HG03378 (cell line): Measurements from ENCODE around the gene SCRG1.
A peak's percentile ranks its signal among the peaks of the same experiment; 100 is the strongest.

Experiments used
- ATAC-seq: cut with Tn5 transposase; IDR thresholded peaks from one replicate; pipeline ENCODE4 v1.9.1; 2021; ENCODE audit warnings: mild to moderate bottlenecking, moderate library complexity; ENCODE audit not compliant: unreplicated experiment

Gene SCRG1

GRCh38 chr4:173413036-173413435 is 14.1 kb upstream of the SCRG1 start:
- ATAC-seq = no peak

DNA sequence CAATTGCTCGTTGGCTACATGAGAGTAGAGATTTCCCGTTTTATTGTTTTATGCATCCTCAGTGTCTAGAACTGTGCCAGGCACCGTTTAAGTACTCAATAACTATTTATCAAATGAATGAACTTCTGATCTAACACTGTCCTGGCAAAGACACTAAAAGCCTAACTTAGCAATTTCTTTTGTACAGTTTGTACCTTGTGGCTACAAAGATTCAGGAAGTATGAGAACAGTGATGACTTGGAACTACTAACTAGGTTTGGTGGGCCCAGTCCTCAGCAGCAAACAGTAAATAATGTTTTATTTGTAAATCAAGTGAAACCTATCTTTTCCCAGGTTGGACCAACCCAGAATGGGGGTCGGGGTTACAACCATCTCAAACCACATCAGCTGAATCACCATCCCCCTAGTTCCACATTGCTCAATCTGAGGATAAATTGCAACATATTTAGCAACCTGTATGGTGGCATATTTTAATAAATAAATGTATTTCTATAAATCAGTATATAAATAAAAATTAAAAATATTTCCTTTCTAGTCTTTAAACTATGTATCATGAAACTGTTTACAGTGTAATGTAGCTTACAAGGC is 12.3 kb upstream of the SCRG1 start:
- ATAC-seq = no peak

GRCh38 chr4:173410079-173410478 is 11.2 kb upstream of the SCRG1 start:
- ATAC-seq = no peak

GRCh38 chr4:173405840-173406606 is 7.1 kb upstream of the SCRG1 start:
- ATAC-seq = peak; percentile 73

GRCh38 chr4:173404296-173404865 is 5.5 kb upstream of the SCRG1 start:
- no peak for ATAC-seq

DNA sequence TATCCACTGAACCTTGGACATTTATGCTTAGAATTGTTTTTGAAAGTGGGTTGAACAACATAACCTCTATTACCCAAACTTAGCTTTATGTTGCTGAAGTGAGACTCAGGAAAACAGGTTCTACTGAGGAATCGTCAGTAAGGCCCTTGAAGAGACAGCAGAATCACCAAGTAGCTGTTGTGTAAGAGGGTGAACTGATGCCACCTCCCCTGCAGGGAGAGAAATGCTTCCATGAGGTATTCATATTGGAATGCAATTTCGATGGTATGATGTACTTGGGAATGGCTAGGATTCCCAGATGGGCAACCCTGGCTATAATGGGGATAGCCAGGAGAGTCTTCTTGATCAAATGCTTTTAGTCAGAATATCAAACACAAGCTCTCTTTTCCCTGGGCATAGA is 4.1 kb upstream of the SCRG1 start:
- no peak for ATAC-seq

DNA sequence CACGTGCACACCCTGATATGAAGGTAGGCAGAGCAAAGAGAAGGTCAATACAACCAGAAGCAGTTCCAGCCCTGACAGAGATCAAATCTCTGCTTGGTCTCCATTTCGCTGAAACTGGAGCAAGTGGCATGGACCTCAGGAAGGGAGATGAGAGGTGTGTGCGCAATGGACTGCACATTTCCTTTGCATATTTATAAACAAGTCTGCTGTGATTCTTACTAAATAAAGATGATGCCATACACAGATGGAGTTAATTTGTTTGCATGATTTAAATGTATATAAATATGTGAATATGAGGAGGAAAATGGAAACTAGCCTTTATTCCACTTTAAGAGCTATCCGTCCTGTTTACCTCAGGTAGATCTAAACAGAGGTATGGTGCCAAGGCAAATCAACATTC is 2.1 kb upstream of the SCRG1 start:
- no peak for ATAC-seq

DNA sequence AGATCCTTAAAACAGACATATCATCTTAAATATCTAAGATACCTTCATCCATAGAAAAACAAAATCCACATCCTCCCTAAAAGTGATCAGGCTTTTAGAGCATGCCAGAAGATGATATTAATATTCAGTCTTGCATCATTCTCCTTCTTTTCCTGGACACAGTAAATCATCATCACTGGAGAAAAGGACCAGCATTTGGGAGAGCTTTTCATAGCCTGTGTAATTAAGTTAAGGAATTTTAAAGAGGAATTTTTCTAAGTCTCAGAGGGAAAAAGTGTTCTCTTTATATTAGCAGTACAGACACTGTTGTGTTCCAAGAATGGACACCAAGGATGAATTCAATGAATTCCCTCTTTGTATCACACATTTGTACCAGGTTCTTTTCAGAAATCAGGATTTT is 696 bp downstream of the SCRG1 start:
- no peak for ATAC-seq

DNA sequence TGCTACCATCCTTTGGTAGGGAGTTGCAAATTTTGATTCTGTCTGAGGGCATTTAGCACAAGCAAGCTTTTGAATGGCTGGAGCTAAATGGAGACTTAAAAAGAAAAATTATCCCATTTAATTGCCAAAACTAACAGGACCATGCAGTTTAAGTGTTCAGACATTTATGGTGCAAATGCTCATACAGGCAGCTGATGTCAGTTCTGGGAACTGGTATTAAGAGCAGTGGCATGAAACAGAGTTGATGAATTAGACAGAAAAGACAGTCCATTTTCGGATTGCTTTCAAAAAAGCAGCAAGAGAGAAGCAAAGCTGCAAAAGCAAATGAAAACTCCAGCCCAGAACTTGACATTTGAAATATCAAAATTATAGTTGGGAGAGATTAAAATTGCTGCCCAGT is 1.3 kb downstream of the SCRG1 start:
- no peak for ATAC-seq

- ATAC-seq = no peak
Observed at GRCh38 chr4:173391701-173392100, 7.2 kb downstream of the SCRG1 start.

DNA sequence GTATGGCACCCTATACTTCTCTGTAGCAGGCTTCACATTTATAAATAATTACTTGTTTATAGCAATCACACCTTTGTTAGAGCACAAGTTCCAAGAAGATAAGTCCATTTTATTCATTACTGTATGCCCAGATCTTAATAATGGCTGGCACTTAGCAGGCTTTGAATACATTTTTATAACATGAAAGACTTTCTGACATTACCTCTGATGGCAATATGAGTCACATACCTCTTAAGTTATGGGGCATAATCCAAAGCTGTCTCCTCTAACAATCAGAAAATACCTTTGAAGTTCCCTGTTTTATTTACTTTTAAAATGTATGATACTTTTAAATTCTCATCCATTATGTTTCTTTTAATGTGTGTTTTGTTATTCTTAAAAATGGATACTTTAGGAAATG is 12.2 kb downstream of the SCRG1 start:
- ATAC-seq = no peak

DNA sequence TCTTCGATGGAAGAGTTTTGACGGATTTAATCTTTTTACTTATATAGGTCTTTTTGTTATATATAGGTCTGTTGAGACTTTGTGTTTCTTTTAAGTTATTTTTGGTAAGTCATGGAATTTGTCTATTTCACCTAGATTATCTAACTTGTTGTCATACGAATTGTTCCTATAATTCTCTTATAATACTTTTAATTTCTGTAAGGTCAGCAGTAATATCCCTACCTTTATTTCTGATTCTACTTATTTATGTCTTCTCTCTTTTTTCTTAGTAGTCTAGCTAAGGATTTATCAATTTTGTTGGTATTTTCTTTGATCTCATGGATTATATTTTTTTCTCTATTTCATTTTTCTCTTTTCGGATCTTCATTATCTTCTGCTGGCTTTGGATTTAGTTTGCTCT is 16.6 kb downstream of the SCRG1 start:
- ATAC-seq = no peak

DNA sequence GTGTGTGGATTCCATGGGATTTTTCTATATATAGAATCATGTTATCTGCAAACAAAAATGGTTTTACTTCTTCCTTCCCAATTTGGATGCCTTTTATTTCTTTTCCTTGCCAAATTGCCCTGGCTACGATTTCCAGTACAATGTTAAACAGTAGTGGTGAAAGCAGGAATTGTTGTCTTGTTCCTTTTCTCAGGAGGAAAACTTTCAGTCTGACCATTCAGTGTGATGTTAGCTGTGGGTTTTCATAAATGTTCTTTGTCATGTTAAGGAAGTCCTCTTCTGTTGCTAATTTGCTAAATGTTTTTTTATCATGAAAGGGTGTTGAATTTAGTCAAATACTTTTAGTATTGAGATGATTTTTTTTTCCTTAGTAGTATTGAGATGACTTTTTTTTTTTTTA is 17.3 kb downstream of the SCRG1 start:
- no peak for ATAC-seq

DNA sequence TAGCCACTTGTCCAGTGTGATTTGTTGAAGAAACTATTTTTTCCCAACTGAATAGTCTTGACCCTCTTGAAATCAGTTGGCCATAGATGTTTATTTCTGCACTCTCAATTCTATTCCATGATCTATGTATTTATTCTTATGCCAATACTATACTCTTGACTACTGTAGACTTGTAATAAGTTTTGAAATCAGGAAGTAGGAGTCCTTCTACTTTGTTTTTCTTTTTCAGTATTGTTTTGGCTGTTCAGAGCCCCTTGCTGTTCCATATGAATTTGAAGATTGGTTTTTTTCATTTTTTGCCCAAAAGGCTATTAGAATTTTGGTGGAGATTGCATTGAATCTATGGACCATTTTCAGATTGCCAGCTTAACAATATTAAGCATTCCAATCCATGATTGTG is 17.9 kb downstream of the SCRG1 start:
- ATAC-seq = no peak

GRCh38 chr4:173379929-173380328 is 19.0 kb downstream of the SCRG1 start:
- no peak for ATAC-seq

DNA sequence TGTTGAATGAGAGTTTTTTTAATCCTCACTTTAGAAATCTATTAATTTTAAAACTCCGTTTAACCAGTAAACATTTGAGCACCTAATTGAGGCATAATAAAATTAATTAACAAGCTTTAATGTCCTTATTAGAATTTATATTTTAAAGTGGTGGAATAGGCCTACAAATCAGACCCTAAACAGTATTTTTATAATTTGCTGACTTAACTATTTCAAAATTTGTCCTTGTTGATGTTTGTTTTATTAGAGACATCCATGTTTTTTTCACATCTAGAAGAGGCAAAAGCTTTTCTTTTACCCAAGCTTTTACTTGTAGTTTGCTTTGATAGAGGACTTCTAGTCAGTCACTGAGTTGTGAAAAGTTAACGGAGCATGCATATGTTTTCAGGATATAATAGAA is 24.3 kb downstream of the SCRG1 start:
- no peak for ATAC-seq

GRCh38 chr4:173371292-173372192 is 27.4 kb downstream of the SCRG1 start:
- peak; percentile 11 for ATAC-seq

DNA sequence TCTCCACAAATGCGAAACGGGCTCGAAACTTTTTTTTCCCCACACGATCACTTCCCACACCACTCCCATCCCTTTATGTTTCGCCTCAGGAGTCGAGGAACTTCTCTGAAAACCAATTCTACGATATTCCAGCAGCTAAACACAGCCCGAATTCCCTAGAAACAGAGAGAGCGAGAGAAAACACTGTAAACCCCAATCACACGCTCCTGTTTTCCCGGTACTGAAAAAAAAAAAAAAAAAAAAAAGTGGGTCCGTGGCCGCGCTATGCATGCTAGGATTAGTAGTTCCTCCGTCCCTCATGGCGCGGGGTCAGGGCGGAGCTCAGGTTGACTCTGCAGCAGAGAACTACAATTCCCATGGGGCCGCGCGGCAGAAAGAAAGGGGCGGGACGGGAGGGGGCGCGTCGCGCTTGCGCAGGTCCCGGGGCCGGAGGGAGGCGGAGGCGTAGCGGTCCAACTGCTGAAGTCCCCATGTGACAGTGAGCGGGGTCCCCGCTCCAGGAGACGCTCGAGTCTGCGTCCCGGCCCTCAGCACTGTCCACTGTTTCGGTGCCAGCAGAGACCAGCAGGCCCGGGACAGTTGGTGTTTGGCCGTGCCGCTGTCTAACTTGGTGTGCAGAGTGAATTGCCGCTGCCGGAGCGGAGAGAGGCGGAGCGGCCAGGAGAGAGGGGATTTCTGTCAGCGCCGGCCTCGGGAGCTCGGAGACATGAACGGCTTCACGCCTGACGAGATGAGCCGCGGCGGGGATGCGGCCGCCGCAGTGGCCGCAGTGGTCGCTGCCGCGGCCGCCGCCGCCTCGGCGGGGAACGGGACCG is 28.2 kb downstream of the SCRG1 start, which contains the start of gene SAP30:
SAP30 (plus strand) TSS at position 478 of the 815 bp plus-strand sequence; CDS start at position 707, 229 bp downstream.
- ATAC-seq = peak; percentile 65

DNA sequence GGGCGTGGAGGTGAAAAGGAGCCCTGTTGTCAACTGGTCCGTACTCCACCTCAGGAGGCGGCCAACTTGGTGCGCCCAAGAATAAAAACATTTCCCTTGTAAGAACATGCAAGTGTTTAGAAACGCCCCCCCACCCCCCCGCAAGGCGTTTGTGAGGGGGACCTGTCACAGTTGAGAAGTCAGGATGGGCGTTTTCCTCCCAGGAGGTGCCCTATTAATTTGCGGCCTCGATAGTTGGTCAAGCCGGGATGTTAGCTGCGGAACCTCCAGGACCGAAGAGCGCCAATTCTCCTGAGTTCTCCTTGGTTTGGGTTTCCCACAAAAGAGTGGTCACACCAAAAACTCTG is 28.8 kb downstream of the SCRG1 start:
- ATAC-seq = peak; percentile 2

GRCh38 chr4:173367946-173368345 is 31.0 kb downstream of the SCRG1 start:
- no peak for ATAC-seq

DNA sequence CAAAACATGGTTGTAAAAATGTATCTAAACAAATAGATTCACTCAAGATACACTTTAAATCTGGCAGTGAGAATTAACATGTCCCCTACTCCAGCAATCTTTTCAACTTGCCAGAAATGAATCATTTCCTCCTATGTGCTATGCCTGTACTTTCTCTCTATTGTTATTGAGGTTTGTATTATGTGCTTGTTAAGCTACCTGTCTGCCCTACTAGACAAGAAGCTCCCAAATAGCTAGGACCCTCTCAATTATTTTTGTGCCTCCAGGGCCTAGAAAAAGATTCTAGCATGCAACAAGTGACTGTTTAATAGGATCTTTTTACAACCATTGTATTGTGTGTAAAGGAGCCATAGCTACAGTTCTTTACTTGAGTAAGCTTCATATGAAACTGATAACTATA is 31.6 kb downstream of the SCRG1 start:
- peak; percentile 32 for ATAC-seq
